Thyroid gland (tissue), 4 donors: ENCODE data around the gene FAM237B.

Source experiments
- POLR2A ChIP-seq, 2 donors: fragments of 450-650 bp; IDR thresholded peaks; one replicate each; pipeline ENCODE4 v1.6.1; 2017; ENCODE audit warnings: antibody characterized with exemption in 2 of 2, mild to moderate bottlenecking in 2 of 2, moderate library complexity in 1 of 2
- TF ChIP-seq, protein P1 (sequence below), 6 experiments: fragments of 200-600 bp in 3 of 6; fragments of 450-650 bp in 3 of 6; sonication (generic) in 3 of 6; IDR thresholded peaks; one replicate each; pipeline ENCODE4 v1.5.1; 2016 to 2019; ENCODE audit warnings: antibody characterized with exemption in 6 of 6, mild to moderate bottlenecking in 2 of 6, inconsistent platforms in 1 of 6, moderate library complexity in 1 of 6

DNA sequence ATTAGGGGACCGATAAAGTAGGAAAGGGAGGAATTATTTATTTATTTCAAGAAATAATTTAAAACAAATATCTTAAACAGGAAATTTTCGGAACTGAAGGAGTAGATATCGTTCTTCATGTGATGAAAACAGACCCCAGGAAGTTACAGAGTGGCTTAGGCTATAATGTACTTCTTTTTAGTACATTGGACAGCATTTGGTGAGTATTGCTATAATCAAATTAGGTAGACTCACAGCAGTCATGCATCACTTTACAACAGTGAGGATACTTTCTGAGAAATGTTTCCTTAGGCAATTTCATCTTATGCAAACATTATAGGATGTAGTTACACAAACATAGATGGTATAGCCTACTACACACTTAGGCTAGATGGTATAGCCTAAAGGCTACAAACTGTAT, 33.0 kb downstream of the FAM237B start:
- TF ChIP-seq POLR2A (IDR thresholded peaks at IDR 0.05): no peak
- TF ChIP-seq, protein P1, sequence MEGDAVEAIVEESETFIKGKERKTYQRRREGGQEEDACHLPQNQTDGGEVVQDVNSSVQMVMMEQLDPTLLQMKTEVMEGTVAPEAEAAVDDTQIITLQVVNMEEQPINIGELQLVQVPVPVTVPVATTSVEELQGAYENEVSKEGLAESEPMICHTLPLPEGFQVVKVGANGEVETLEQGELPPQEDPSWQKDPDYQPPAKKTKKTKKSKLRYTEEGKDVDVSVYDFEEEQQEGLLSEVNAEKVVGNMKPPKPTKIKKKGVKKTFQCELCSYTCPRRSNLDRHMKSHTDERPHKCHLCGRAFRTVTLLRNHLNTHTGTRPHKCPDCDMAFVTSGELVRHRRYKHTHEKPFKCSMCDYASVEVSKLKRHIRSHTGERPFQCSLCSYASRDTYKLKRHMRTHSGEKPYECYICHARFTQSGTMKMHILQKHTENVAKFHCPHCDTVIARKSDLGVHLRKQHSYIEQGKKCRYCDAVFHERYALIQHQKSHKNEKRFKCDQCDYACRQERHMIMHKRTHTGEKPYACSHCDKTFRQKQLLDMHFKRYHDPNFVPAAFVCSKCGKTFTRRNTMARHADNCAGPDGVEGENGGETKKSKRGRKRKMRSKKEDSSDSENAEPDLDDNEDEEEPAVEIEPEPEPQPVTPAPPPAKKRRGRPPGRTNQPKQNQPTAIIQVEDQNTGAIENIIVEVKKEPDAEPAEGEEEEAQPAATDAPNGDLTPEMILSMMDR (IDR thresholded peaks at IDR 0.05): no peak
